ENCODE measurements around the gene MYO1F.
A peak's percentile ranks its signal among the peaks of the same experiment; 100 is the strongest.
"Not testable (repeated sequence)": the region's sequence is repeated elsewhere in the genome, so short reads cannot be mapped to it uniquely, and the experiment has no call there.

MYO1F gene

DNA sequence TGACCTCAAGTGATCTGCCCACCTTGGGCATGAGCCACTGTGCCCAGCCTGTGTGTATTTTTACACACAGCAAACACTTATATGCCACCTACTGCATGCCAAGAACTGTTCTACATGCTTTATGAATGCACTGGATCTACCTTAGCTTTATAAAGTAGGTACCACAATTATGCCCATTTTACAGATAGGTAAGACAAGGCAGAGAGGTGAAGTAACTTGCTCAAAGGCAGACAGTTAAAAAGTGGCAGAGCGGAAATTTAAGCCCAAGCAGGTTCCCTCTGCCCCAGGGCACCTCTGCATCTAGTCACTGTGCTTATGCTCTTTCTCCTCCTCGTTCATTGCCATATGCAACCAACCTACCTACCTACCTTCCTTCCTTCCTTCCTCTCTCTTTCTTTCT lies 22.8 kb upstream of the MYO1F start:
- DNase-seq (ENCODE audit: low read depth in 2 of 2) = no peak

DNA sequence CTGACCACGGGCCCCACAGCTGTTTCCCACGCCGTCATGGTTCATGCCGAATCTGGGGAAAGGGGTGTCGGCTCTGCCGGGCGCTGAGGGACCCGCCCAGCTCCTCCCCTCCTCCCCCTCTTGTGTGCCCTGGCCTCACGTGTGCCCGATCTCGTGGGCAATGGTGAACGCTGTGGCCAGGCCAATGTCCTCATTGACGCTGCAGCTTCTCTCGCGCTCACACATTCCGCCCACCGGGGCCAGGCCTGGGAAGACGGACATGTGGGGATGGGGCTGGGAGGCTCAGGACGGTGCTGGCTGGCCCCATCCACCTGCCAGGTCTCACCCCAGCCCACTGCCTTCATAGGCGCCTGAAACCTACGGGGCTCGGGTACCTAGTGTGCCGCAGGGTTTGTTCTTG lies 18.9 kb upstream of the MYO1F start:
- no peak for DNase-seq (ENCODE audit: low read depth in 2 of 2)

DNA sequence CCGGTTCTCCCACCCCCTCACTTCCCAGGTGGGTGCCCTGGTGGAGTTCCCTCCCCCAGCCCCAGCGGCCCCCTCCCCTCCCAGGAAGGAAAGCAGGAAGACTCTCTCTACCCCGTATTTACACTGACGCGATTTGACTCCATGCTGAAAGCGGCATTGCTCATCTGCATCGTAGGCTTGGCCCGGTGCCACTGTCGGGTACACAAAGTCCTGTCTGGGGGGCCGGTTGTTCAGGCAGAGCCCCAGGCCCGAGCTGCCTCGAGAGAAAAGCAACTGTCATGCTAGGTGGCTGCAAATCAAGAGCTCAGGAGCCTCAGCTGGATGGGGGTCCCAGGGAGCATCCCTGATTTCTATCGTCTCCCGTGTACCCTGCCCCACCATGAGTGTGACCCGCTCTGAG lies 18.4 kb upstream of the MYO1F start:
- DNase-seq (ENCODE audit: low read depth in 2 of 2) = no peak

DNA sequence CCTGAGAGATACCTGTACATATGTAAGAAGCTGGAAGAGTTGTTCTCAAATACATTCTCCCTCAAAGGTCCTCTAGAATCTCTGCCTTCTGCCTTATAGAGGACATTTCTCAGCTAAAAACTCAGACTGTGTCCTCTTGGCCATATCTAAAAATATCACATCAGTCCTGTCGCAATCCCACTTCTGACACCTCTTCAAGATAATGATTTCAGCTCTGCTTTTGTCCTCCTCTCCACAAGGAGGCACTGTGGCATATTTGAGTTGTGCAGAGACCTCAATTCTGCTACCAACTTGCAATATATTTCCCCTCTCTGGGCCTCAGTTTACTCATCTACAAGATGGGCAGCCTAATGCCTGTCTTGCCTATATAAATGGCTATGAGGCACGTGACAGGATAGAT lies 16.7 kb upstream of the MYO1F start:
- DNase-seq (ENCODE audit: low read depth in 2 of 2) = no peak

DNA sequence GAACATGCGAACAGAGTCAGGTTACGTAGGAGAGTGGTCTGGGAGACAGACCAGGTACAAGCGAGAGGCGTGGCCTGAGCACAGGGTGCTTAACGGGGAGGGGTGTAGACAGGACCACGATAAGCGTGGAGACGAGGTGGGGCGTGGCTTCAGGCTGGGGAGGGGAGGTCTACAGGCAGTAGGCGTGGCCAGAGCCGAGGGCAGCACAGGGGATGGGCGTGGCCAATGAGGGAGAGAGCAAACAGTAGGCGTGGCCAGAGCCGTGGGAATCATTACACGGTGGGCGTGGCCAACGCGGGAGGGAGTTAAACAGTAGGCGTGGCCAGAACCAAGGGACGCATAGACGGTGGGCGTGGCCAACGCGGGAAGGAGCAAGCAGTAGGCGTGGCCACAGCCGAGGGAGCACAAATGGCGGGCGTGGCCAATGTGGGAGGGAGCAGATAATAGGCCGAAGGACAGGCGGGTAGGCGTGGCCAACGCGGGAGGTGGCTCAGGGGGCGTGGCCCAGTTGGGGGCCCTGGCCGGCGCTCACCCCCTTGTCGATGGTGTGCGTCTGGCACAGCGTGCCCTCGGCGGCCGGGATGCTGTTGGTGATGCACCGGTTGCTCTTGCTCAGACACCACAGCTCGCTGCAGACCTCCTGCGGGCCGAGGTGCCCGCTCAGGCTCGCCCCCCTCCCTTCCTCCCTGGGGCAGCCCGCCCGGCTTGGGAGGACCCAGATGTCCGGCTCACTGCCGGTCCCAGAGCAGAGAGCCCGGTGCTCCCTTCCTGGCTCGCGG lies 15.2 kb upstream of the MYO1F start:
- peak; percentile 86 to 96 for DNase-seq (ENCODE audit: low read depth in 2 of 2)

DNA sequence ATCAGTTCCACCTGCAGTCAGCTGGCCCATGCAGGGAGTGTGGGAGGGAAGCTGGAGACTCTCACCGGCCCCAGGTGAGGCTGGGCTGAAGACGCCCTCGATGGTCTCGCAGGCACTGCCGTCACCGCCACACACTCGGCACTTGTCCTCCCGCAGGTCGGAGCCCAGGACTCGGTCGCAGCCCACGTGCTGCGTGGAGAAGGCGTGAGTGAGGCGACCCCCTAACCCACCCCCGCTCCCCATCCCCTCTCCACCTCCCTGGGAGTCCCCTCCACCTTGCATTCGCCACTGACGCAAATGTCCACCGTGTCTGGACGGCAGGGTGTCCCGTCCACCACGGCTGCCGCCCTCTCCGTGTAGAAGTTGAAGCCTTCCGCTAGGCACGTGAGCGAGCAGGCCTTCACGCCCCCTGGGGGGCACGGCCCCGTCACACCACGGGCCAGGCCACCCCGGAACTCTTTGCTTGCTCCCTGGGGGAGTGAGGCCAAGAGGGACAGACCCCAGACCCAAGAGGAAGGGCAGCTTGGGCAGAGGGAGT lies 12.0 kb upstream of the MYO1F start:
- no peak for DNase-seq (ENCODE audit: low read depth in 2 of 2)

DNA sequence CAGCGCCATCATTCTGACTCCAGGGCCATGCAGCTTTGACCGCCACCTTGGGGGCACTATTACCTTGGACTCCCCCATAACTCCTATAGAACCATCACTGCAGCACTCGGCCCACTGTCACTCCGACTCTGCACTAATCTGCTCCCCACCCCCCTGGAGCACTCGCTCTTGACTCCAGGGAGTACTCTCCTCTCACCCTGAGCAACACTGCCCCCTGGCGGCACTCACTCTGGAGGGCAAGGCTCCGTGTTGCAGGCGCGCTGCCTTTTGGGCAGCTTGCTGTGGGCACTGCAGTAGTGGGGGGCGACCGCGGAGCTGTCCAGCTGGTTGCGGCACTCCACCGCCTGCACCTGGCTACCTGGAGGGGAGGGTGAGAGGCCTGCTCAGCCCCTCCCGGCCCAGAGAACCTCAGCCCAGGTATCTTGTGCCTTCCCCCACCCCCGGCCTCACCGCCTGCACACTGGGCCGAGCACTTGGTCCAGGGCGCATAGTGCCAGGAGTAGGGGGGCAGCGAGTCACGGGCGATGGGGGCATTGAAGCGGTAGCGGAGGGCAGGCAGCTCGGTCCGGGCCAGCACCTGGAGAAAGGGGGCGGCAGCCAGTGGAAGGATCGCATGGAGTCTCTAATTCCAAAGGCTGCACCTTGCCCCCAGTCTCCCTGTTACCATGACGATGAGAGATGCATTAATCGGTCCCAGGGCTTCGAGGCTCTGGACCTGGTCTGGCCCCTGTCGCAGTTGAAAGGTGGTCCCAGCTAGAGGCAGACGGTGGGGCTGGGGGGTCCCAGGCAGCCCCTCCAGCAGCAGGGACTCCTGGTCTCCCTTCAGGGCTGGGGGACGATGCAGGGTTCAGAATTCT lies 8.9 kb upstream of the MYO1F start:
- DNase-seq (ENCODE audit: low read depth in 2 of 2) = peak; percentile 48 to 52

DNA sequence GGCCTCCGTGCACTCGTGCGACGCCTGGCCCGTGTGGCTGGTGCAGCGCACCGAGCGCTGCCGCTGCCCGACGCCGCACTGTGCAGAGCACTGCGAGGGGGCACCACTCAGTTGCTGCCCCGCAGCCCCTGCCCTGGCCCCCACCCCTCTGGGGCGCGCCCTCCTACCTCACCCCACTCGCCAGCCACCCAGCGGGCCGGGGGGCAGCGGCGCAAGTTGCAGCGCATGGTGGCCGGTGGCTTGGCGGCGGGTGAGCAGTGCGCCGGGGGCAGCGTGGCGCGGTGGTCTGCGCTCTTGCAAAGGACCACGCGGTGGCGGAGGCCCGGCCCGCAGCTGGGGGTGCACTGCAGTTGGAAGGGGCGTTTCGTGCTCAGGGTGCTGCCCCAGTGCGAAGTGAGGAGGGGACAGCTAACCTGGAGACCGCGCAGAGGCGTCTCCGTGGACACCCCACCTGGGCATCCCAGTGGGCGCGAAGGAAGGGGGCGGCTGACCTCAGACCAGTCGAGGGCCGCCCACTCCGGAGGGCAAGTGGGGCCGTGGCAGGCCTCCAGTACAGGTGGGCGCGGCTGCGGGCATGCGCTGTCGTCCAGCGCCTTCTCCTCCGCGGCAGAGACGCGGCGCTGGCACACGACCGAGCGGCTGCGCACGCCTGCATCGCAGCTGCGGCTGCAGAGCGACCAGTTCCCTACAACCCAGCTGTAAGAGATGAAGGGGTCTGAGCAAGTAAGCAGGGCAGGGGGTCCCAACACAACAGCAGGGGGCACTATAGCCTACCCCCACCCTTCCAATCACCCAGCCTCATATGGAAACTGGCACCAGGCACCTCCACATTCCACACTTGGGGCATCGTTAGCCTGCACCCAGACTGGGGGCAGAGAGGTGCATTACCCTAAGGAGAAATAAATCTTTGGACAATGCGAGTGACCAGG lies 8.0 kb upstream of the MYO1F start:
- no peak for DNase-seq (ENCODE audit: low read depth in 2 of 2)

DNA sequence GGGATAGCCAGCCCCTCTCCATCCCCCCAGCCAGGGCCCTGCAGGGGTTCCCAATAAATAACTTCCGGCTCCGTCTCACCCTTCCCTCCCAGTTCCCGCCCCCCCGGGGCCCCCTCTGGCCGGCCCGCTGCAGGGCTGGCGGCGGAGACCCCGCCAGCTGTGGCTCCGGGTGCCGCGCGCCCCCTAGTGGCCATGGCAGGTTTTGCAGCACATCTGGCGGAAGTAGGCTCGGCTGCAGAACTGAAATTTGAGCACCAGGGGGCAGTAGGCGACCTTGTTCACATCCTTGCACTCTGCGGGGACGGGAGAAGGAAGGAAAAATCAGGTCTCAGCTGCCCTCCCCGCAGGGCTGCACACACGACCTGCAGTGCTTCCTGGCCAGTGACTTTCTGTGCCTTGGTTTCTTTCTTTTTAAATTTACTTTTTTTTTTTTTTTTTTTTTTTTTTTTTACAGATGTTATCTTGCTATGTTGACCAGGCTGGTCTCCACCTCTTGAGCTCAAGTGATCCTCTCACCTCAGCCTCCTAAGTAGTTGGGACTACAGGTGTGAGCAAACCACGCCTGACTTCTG lies 3.6 kb upstream of the MYO1F start:
- DNase-seq (ENCODE audit: low read depth in 2 of 2) = peak; percentile 71 to 76

DNA sequence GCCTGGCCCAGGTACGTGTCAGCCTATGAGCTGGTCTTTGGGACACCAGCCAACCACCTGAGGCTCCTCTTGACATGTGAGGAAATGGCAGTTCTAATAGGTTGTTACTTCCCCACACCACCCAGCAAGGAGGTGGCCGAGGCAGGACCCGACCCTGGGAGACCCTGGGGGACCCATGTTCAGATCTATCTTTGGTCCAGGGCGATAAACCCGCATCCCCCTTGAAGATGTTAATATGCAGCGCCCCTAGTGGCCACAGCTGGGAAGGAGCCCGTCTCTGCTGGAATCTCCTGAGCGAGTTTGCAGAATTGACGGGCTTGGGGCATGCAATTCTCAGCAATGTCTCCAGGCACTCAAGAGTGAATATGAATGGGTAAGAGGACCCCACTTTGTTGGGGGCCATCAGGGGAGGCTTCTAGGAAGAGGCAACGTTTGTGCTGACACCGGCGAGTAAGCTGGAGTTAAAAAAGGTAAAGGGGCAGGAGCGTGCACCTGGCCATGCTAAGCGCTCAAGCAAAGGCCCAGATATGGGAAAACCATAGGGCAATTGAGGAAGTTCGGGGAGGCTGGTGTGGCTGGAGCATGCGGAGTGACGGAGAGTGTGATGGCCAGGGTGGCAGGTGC lies 1.5 kb upstream of the MYO1F start:
- DNase-seq (ENCODE audit: low read depth in 2 of 2) = peak; percentile 71 to 78

DNA sequence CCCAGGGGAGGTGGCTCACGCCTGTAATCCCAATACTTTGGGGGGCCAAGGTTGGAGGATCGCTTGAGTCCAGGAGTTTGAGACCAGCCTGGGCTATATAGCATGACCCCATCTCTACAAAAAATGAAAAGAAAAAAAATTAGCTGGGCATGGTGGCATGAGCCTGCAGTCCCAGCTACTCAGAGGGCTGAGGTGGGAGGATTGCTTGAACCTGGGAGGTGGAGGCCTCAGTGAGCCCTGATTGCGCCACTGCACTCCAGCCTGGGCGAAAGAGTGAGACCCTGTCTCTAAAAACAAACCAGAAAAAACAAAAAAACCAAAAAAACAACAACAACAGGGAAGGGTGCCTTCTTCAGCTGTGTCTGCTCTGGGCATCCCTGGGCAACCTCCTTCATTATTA lies 499 bp upstream of the MYO1F start:
- DNase-seq (ENCODE audit: low read depth in 2 of 2) = no peak

DNA sequence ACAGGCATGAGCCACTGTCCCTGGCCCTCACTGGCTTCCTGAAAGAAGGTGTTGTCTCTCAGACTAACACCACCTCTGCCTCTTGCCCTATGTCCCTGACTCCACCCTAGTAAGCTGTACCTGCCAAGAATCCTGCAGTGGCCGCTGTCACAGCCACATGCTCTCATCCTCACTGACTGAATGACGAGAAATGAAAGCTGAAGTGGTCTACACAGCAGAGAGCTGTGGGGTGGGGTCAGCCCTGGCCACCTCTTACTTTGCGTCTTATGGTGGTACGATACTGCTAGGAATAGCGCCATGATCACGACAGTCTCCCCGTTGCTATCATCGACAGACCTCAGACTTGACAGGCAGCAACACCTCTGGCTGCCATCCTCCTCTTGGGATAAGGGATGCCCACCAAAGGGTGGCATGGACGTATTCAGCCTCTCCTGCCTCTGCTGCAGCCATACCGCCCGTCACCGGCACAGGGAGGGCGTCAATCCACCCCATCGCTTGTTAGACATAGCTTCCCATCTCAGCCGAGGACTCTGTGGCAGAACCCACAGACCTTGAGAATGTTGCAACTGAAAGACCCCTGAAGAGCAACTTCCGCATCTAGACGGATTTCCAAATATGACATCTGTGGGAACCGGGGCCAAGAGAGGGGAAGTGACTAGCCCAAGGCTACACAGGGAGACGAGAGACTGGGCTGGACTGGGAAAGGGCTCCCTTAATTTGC lies 809 bp downstream of the MYO1F start:
- no peak for DNase-seq (ENCODE audit: low read depth in 2 of 2)

DNA sequence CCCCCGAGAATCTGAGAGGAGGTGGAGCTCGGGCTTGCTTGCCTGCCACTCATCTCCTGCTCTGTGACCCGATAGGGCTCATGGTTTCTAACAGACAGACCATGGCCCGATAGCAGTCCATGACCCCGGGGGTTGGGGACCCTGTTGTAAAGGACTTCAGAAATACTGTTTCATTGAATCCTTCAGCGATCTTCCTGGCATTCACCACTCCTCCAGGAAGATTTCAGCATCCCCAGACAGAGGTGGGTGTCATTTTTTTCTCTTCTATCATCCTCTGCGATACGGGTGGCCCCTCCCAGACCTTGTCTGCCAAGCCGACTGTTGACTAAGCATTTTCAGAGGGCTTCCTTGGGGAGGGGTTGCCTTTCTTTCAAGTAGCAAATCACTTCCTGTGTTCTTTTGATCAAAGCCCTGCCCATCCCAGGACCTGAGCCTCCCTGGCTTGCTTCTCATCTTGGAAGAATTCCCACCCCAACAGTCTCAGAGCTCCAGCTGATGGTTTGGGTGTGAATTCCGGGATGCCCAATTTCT lies 1.7 kb downstream of the MYO1F start:
- DNase-seq (ENCODE audit: low read depth in 2 of 2) = no peak

DNA sequence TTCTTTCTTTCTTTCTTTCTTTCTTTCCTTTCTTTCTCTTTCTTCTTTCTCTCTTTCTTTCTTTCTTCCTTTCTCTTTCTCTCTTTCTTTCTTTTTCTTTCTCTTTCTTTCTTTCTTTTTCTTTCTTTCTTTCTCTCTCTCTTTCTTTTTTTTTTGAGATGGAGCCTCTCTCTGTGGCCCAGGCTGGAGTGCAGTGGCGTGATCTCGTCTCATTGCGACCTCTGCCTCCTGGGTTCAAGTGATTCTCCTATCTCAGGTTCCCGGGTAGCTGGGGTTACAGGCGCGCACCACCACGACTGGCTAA lies 2.7 kb downstream of the MYO1F start:
- DNase-seq (ENCODE audit: low read depth in 2 of 2) = not testable (repeated sequence)

DNA sequence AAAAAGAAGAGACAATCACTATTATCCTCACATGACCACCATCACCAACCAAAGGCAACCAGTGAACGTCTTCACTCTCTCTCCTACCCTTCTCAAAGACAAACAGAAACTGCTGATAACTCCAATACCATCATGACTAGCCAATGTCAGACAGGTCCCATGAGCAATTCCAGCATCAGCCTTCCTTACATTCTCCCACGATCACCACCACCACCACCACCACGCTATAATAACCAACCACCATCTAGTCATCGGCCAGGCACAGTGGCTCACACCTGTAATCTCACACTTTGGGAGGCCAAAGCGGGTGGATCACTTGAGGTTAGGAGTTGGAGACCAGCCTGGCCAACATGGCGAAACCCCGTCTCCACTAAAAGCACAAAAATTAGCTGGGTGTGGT lies 3.9 kb downstream of the MYO1F start:
- no peak for DNase-seq (ENCODE audit: low read depth in 2 of 2)

DNA sequence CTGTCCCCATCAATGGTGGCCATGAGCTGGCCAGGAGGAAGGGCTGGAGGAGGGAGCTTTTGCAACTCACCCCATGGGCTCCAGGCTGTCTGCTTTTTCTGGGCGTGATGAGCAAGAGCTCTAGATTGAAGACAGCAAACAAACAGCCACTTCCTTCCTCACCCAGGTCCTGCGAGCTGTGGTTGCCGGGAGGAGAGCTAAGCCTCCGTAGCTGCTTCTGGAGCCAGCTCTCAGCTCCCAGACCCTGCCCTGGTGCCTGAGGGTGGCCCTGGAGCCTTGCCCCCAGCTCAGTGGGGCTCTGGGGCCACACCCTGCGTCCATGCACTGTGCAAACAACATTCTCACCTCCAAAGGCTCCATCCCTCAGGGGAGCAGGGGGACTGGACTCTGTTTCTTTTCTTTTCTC lies 6.2 kb downstream of the MYO1F start:
- no peak for DNase-seq (ENCODE audit: low read depth in 2 of 2)

DNA sequence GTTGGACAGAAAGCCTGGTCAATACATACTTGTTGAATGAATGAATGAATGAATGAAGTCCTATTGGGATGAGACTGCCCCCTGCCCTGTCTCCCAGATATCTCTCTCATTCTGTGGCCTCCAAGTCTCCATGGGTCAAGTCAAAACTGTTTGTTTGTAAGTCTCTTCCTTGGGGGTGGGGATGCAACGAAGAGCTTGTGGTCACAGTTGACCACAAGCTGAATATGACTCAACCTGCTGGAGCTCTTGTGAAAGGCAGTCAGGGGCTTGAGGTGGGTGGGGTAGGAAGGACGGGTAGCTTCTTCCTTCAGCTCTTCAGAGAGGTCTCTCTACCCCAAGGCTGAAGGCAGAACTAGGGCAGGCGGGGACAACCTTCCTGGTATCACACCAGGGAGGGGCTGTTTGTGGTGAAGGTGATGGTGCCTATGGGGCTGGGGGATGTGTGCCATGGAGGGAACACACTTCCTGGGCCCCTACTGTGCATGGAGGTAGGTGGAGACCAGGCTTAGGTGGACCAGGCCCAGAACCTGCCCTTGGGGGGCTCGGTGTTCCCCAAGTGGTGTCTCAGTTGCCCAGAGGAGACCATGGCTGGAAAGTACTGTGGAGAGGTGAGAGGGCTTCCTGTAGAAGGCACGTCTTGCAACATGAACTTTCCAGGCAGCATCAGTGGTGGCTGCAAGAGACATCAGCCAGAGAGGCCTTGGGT lies 8.0 kb downstream of the MYO1F start:
- peak; percentile 44 to 60 for DNase-seq (ENCODE audit: low read depth in 2 of 2)

DNA sequence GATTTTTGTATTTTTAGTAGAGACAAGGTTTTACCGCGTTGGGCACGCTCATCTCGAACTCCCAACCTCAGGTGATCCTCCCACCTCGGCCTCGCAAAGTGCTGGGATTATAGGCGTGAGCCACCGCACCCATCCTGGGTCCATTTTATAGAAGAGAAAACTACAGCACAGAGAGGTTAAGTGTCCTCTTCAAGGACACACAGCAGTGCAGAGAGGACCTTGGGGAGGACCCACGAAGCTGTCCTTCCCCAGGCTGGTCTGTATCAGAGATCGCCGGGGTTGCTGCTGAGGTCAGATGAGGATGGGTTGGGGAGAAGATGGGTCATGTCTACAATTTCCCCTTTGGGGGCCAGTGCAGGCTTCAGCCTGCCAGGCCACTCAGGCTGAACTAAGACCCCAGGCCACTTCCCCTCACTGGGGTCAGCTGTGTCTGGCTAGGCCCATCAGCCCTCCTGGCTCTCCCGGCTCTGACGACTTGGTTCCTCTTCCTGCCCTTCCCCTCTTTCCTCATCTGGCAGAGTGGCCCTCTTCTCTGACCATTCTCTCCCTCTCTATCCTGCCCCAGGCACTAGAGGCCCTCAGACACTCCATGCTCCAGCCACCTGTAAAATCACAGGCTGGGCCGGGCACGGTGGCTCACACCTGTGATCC lies 9.6 kb downstream of the MYO1F start:
- no peak for DNase-seq (ENCODE audit: low read depth in 2 of 2)

DNA sequence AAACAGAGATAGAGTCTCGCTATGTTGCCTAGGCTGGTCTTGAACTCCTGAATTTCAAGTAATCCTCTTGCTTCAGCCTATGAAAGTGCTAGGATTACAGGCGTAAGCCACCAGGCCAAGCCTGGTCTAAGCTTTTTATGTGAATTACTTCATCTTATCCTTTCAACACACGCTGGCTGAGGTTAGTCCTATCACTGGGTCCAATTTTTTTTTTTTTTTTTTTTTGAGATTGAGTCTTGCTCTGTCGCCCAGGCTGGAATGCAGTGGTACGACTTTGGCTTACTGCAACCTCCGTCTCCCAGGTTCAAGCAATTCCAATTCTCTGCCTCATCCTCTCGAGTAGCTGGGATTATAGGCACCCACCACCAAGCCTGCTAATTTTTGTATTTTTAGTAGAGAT lies 10.4 kb downstream of the MYO1F start:
- DNase-seq (ENCODE audit: low read depth in 2 of 2) = no peak
